GM13977 (cell line): ENCODE results near the gene TSC22D1.
"Not testable (repeated sequence)": the region's sequence is repeated elsewhere in the genome, so short reads cannot be mapped to it uniquely, and the experiment has no call there.

Experiments used
- DNase-seq: peaks from one replicate; pipeline ENCODE4 v3.0.0; 2012; ENCODE audit warnings: low spot score
- CTCF ChIP-seq: IDR thresholded peaks from 2 replicates; pipeline ENCODE4 v1.5.1; 2012; ENCODE audit warnings: mild to moderate bottlenecking, control low read depth; ENCODE audit not compliant: insufficient read depth; ENCODE audit errors: extremely low read depth, missing control alignments
- in situ Hi-C: fragments of 300-500 bp; cut with MboI; formaldehyde crosslinking; loops from one replicate; pipeline ENCODE4 v1.12.0; 2022; ENCODE audit warnings: low sequenced_read_pairs, low pct_unique_long_range_greater_than_20kb, mixed read lengths, inconsistent platforms; ENCODE audit not compliant: unreplicated experiment

Gene TSC22D1

GRCh38 chr13:44464471-44464870, 111.7 kb downstream of the TSC22D1 start:
- in situ Hi-C loops: no loop called here
- DNase-seq: no peak
- TF ChIP-seq CTCF: no peak

- no peak for DNase-seq
- in situ Hi-C loops: no loop called here
- no peak for TF ChIP-seq CTCF
These were observed 112.4 kb downstream of the TSC22D1 start for GRCh38 chr13:44463759-44464158.

GRCh38 chr13:44459674-44460073, 116.5 kb downstream of the TSC22D1 start:
- TF ChIP-seq CTCF: no peak
- DNase-seq: no peak
- in situ Hi-C loops: no loop called here

GRCh38 chr13:44458313-44458975, 117.7 kb downstream of the TSC22D1 start:
- in situ Hi-C loops: no loop called here
- DNase-seq: no peak
- no peak for TF ChIP-seq CTCF

- not testable (repeated sequence) for DNase-seq
These were observed 119.9 kb downstream of the TSC22D1 start for GRCh38 chr13:44456212-44456611.

GRCh38 chr13:44455769-44456168, 120.4 kb downstream of the TSC22D1 start:
- no peak for DNase-seq
- no peak for TF ChIP-seq CTCF
- in situ Hi-C loops: no loop called here

More at GRCh38 chr13:44456212-44456611, 119.9 kb downstream of the TSC22D1 start:
- in situ Hi-C loops: not testable (repeated sequence)

GRCh38 chr13:44453881-44454280, 122.2 kb downstream of the TSC22D1 start:
- in situ Hi-C loops: no loop called here
- DNase-seq: no peak
- TF ChIP-seq CTCF: no peak
